Measurements from ENCODE around the gene TYW3. TPM values are rescaled to one million over a fixed set of nuclear protein-coding genes. Genes with fewer than 3 reads are reported as not detected.

The TYW3 gene, protein sequence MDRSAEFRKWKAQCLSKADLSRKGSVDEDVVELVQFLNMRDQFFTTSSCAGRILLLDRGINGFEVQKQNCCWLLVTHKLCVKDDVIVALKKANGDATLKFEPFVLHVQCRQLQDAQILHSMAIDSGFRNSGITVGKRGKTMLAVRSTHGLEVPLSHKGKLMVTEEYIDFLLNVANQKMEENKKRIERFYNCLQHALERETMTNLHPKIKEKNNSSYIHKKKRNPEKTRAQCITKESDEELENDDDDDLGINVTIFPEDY
- 15.9 to 17.9 TPM (median 17.1 TPM) in 5 replicates for total RNA-seq (2022; extraction: Qiagen RNA extraction; ENCODE audit: low read depth)

DNA sequence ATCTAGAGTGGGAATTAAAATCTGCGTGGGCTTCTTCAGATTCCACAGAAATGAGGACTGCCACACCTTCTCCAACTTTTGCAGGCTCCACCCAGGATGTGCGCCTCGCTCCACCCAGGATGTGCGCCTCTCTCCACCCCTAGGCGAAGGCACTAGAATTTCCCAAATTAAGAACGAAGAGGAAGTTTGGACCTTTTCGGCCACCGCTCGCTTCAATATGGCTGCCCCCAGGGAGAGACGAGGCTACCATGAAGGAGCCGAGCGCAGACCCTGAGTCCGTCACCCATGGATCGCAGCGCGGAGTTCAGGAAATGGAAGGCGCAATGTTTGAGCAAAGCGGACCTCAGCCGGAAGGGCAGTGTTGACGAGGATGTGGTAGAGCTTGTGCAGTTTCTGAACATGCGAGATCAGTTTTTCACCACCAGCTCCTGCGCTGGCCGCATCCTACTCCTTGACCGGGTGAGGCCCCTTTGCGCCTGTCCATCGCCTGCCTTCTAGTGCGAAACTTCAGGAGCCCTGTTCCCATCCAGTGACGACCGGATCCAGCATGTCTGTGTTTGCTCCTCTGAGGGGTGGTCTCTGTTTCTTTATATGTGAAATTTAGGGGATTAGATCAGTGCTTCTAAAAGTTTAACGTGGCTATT, at the start of gene TYW3, which contains the start of gene CRYZ:
TYW3 (plus strand) TSS at position 193 of the 644 bp plus-strand sequence; CDS start at position 286, 93 bp downstream.
CRYZ (minus strand) TSS at position 91 of the 644 bp plus-strand sequence. CDS start 8,229 bp downstream, outside the sequence.

Other genes starting within 250 kb of the TYW3 start
- gene LRRC53, start 220.5 kb upstream of the TYW3 start, total RNA-seq (2022; extraction: Qiagen RNA extraction; ENCODE audit: low read depth), result not detected in 5 replicates
- gene ERICH3, start 59.4 kb upstream of the TYW3 start, total RNA-seq (2022; extraction: Qiagen RNA extraction; ENCODE audit: low read depth), result not detected in 5 replicates
- 75.5 to 88.7 TPM (median 82.8 TPM) in 5 replicates for gene CRYZ, start 102 bp upstream of the TYW3 start, total RNA-seq (2022; extraction: Qiagen RNA extraction; ENCODE audit: low read depth)

All from A549 treated with GW870086 at 1 μM for 4 hours (cell line).